GM21717 (cell line): ENCODE data around the gene INPP4B.
"Not testable (repeated sequence)": the region's sequence is repeated elsewhere in the genome, so short reads cannot be mapped to it uniquely, and the experiment has no call there.

Source experiments
- ATAC-seq: cut with Tn5 transposase; IDR thresholded peaks from one replicate; pipeline ENCODE4 v1.9.1; 2021; ENCODE audit warnings: mild to moderate bottlenecking, moderate library complexity; ENCODE audit not compliant: unreplicated experiment

Gene INPP4B

DNA sequence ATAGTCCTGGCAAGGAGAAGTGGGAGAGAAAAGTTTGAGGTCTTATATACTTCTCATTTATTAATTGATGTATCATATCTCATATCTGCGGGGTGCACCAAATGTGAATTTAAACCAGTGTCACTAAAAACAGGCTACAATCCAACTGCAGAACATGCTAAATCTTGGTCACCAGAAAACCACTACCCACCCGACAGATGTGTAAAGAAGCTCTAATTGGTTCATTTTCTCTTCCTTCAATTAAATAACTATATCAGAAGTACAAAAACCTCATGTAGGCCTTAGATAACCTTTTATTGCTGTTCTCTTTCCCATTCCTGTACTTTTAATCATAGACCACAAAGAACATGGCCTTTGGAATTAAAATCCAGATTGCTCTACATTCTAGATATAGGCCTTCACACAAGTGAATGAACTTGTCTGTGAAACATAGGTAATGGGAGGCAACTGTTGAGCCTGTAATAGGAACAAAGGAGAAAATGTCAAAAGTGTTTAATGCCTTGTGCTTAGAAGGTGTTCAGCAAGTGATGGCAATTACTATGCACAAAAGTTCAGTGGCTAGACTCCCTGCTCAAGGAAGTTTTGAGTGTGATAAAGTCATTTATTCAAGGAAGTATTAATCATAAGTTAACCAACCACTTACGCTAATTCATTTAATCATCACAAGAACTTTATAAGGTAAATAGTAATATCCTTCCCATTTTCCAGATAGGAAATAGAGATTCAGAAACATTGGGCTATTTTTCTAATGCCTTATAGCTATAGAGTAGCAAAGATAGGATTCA lies 425.6 kb downstream of the INPP4B start:
- no peak for ATAC-seq

GRCh38 chr4:142419712-142420111 lies 426.4 kb downstream of the INPP4B start:
- ATAC-seq, result no peak

DNA sequence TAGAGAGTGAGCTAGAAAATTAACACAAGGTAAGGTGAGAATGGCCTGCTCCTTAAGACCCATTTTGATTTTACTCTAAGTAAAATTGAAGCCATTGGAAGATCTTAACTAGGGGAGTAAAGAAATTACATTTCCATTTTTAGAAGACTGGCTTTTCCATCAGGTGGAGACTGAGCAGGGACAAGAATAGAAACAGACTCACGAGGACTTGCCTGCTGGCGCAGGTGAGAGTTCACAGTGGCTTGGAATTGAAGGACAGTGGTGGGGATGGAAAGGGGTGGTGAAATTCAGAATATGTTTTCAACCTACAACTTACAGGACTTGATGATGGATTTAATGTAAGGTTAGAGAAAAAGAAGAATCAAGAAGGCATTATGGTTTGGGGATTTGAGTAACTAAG lies 427.4 kb downstream of the INPP4B start:
- no peak for ATAC-seq

DNA sequence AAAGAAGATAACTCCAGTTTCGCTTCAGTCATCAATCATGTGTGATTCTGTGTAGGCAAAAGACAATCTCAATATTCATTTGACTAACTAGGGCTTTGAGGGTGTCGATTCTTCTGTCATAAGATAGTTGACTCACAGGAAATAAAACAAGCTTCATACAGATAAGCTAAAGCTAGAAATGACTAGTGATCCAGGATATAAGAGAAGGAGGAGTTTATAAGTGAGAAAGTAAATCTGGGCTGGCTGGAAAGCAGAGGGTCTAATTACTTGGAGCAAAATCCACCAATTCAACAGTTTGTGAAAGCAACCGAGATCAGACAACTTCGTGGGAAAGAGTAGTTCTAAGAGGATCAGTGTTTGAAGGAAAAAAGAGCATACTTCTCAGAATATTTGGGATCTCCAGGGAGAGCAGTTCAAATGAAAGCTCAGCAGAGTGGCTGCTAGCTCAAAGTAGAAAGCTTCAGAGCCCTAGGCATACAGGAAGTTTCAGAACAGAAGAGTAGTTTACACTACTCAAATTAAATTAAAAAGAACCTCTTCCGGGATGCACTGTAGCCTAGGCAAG lies 429.3 kb downstream of the INPP4B start:
- ATAC-seq, result no peak

GRCh38 chr4:142416121-142416520 lies 430.0 kb downstream of the INPP4B start:
- ATAC-seq, result no peak

DNA sequence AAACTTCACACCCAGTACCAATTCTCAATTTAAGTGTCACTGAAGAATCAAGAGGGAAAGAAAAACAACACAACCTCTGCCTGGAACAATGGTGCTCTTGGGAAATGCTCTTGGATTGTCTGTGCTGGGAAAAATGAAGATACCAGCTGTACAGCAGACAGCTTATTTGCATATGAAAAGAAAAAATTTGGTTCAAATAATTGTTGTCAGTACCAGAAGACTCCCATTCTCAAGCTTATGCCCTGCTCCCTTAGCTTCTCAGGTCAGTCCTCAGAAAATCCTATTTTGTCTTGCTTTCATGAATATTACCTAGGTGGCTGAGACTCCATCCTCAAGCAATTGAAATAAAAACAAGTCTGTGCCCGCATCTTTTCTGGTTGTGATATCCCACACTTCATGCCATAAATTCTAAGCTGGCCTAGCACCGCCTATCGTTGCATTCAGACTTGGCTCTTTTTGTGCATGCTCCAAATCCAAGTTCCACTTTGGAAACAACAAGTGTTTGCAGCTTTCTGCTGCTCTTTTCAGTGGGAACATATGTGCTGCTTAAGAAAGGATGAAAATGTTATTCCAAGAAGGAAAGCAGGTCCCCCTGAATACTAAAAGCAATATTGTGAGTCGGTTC lies 431.6 kb downstream of the INPP4B start:
- ATAC-seq, result no peak

GRCh38 chr4:142413485-142413884 lies 432.6 kb downstream of the INPP4B start:
- no peak for ATAC-seq

DNA sequence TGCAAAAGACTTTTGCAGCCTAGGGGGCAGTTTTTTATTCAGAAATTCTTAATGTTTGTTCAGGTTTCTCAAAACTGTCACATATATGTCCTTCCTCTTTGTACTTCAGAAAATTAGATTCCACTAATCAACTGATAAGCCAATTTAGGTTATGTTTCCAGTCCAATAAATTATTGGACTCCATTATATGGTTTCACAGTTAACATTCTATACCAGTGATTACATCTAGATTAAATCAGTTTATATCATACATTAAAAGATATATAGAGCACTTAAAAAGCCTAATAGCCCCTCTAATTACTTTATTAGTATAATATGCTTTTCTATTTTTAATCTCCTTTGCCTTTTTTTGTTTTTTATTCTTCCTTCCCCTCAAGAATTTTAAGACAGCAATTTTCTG lies 434.1 kb downstream of the INPP4B start:
- ATAC-seq, result no peak

- ATAC-seq, result no peak
Measured at GRCh38 chr4:142408003-142408441, 438.1 kb downstream of the INPP4B start.

DNA sequence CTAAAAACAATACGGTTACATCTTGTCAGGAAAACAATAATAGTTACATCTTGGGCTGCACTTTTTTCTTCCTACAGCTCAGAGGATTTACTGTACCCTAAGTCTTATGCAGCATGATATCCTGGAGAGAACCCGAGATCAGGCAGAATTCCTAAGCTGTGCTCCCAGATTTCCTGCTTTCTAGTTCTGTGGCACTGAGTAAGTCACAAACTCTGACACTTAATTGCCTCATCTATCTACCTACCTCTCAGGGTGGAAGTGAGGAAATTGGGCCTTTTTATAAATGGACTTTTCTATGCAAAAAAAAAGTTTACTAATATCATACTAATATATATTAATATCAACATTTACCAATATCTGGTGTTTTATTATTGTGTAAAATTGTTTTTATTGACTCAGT lies 438.5 kb downstream of the INPP4B start:
- ATAC-seq, result no peak

GRCh38 chr4:142406917-142407501 lies 439.1 kb downstream of the INPP4B start:
- no peak for ATAC-seq

DNA sequence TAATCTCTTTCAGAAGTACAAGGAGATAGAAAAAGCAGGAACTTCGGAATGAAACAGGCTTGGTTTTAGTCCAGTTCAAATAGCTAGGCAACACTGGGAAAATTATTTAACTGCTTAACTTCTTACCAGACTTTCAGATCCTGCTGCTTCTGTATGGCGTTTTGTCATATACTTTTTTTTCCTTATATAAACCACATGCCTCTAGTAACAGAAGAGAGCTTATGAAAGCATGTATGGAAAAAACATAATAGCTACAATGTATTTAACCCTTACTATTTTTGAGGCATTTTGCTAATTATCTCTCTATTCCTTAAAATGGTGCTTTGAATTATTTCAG lies 439.6 kb downstream of the INPP4B start:
- no peak for ATAC-seq

DNA sequence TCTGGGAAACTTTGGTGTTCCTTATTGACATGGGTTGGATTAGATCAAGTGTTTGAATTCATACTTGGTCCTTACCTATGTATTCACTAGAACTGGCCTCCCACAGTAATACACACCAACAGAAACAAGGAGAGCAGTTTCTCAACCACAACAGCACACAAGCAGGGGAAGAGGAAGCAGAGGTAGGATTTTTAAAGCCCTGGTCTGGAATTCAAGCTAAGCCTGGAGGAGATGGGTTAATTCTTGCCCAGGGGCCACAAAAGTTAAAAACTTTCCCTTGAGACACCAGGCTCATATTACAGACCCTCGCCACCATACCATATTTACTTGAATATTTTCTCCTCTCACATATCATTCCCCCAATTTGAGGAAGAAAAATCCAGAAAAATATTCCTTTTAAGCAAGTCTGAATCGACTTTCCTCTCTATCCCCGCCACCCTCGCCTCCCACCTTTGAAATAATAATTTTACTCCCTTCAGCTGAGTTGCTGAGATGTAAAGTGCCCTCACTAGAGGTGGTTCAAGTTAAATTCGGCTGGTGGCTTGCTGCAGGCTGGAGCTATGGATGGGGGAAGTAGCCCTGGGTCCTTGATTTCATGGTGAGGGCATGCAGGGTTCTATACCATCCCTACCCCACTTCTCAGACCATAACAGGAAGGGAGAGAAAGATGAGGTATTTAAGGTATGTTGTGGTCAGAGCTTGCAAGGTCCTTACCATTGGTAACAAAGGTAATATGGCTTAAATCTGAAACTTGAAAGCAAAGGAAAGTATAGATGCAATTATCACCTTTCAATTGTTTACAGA lies 440.2 kb downstream of the INPP4B start:
- ATAC-seq, result peak; percentile 34

GRCh38 chr4:142405021-142405694 lies 440.9 kb downstream of the INPP4B start:
- peak; percentile 47 for ATAC-seq

GRCh38 chr4:142404191-142404611 lies 441.9 kb downstream of the INPP4B start:
- no peak for ATAC-seq

DNA sequence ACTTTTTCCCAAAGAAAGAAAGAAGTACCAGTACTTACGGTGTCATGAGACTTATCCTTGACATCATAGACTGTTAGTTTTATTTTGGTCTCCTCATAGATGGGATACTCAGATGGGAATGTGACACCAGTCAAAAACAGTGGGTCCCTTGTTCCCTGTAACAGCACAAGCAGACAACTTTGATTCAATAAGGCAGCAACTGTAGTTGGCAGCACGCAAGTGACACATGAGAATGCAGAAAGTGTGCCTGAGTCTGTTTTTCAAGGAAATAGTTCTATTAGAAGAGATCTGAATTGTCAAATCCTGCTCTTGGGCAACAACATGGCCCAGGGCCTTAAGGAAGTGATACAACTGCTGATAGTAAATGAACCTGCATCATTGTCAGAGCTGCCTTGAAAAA lies 443.2 kb downstream of the INPP4B start:
- no peak for ATAC-seq

DNA sequence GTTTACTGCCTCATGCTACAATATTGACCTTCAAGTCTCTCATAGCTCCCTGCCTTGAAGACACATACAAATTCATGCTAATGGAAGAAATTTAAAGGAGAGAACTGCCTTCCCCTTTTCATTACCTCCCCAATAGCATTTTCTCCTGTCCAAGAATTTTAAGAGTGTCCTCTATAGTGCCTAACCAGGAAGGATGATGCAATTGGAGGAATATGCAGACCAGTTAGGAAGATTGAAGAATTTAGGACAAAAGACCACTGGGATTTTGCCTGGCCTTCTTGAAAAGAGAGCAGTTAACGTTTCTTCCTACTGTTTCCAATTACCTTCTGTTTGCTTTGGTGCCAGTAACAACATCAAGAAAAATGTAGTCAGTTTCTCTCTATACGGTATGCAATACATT lies 443.9 kb downstream of the INPP4B start:
- ATAC-seq, result no peak

- ATAC-seq, result not testable (repeated sequence)
Measured at GRCh38 chr4:142397364-142397991, 448.6 kb downstream of the INPP4B start.

DNA sequence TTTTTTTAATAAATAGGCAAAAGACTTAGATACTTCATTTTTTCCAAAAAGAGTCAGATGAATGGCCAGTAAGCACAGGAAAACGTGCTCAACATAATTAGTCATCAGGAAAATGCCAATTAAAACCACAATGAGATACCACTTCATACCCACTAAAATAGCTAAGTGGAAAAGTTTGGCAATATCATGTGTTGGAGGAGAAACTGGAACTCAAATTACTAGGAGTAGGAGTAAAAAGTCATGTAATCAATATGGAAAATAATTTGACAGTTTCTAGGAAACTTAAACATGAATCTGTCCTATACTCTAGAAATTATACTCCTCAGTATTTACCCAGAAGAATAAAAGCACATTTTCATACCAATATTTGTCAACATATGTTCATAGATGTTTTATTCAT lies 449.8 kb downstream of the INPP4B start:
- no peak for ATAC-seq

- ATAC-seq, result no peak
Measured at GRCh38 chr4:142393127-142393526, 453.0 kb downstream of the INPP4B start.
